ENCODE results near the gene DDTL. TPM values are rescaled to one million over a fixed set of nuclear protein-coding genes. Genes with fewer than 3 reads are reported as not detected.
"Not testable (repeated sequence)": the region's sequence is repeated elsewhere in the genome, so short reads cannot be mapped to it uniquely, and the experiment has no call there.

The DDTL gene
- total RNA-seq, 1 experiment from 2014 or later, result not detected

DNA sequence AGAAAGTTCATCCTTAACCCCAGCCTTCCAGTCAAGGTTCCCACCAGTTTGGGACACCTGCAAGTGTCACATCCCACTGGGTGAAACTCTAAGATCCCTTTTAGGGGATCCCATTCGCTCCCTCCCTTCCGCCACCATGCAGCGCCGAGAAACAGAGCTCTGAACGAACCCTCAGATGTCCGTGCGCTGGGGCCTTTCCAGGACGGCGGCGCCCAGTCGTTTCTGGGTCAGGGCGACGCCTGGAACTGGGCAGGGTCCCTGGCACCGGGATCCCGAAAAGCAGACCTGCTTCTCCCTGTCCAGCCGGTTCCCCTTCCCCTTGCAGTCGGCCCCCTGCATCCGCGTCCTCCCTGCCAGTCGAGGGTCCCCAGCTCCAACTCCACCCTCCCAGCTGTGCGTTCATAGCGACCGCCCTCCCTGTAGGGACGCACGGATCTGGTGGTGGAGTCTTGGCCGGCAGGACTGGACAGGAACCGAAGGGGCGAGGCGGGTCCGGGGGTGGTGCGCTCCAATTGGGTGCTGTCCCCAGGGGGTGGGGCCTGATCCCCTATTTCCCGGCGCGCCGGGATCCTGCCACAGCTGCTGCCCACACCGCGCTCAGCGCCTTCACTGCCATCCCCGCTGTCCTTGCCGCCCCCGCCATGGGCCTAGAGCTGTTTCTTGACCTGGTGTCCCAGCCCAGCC is 13.0 kb downstream of the DDTL start, which contains the start of gene GSTT2:
GSTT2 (plus strand) TSS at position 578 of the 684 bp plus-strand sequence.
- intact Hi-C loops (cut with micrococcal nuclease; ENCODE audit: unreplicated experiment); BruUV-seq (replicated peaks); H3K9me3 ChIP-seq (ENCODE audit: control insufficient read depth, insufficient read depth, low read depth, low read length); POLR2A ChIA-PET; H3K36me3 ChIP-seq (ENCODE audit: control insufficient read depth, insufficient read depth, low read length); H3K4me1 ChIP-seq (ENCODE audit: control insufficient read depth, insufficient read depth, low read length); CTCF ChIA-PET; H3K27me3 ChIP-seq (ENCODE audit: control insufficient read depth, insufficient read depth, low read length); DNase-seq (ENCODE audit: low read depth, low spot score); H3K27ac ChIP-seq (ENCODE audit: low read length); H3K4me3 ChIP-seq (ENCODE audit: low read depth in 2 of 2, low read length in 2 of 2); in situ Hi-C loops (cut with HindIII; ENCODE audit: low pct_unique_long_range_greater_than_20kb, low sequenced_read_pairs): not testable (repeated sequence)
- peak; percentile 92 for ATAC-seq

DNA sequence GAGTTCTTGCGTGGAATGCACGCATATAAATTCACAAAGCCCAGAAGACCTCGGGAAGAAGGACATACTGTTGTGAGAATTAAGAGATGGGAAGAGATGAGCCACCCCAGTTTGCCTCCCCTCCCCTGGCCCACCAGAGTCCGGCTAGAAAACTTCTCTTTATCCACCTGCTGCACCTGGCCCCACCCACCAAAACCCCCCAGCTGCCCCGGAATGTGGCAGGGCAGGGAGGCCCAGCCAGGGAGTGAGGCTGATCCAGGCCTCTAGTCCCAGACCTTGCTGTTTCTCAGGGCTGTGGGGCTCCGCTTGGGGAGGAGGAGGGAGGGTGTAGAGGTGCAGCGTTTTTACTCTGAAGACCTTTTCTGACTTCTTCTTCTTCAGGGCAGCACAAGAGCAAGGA is 13.9 kb downstream of the DDTL start:
- BruUV-seq (replicated peaks); H3K36me3 ChIP-seq (ENCODE audit: control insufficient read depth, insufficient read depth, low read length); H3K27me3 ChIP-seq (ENCODE audit: control insufficient read depth, insufficient read depth, low read length); CTCF ChIA-PET; H3K4me1 ChIP-seq (ENCODE audit: control insufficient read depth, insufficient read depth, low read length); H3K27ac ChIP-seq (ENCODE audit: low read length); POLR2A ChIA-PET; H3K4me3 ChIP-seq (ENCODE audit: low read depth in 2 of 2, low read length in 2 of 2); DNase-seq (ENCODE audit: low read depth, low spot score); in situ Hi-C loops (cut with HindIII; ENCODE audit: low pct_unique_long_range_greater_than_20kb, low sequenced_read_pairs); H3K9me3 ChIP-seq (ENCODE audit: control insufficient read depth, insufficient read depth, low read depth, low read length); ATAC-seq; intact Hi-C loops (cut with micrococcal nuclease; ENCODE audit: unreplicated experiment): not testable (repeated sequence)

DNA sequence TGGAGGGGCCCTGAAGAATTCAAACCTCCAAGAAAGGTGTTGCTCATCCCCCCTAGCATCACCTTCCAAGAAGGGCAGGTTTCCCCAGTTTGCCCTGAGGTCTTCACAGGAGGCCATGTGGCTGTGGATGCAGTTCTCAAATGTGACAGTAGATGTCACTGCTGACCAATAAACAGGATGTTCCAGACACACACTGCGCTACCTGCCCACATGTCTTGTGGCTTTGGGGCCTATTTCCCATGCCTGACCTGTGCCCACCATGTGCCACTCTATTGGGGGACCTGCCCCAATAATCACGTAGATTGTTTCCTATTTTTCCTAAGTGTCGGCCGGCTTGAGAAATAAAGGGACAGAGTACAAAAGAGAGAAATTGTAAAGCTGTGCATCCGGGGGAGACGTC is 17.7 kb downstream of the DDTL start:
- CTCF ChIA-PET, result no interaction called here
- H3K36me3 ChIP-seq (ENCODE audit: control insufficient read depth, insufficient read depth, low read length), result no peaks in the 10 kb centered on the region
- no peak overlapping the region for H3K4me3 ChIP-seq (ENCODE audit: low read depth in 2 of 2, low read length in 2 of 2)
- intact Hi-C loops (cut with micrococcal nuclease; ENCODE audit: unreplicated experiment), result no loop called here
- DNase-seq (ENCODE audit: low read depth, low spot score) (no peak), ATAC-seq (no peak)
- POLR2A ChIA-PET, result no interaction called here
- H3K9me3 ChIP-seq (ENCODE audit: control insufficient read depth, insufficient read depth, low read depth, low read length), result no peaks in the 10 kb centered on the region
- TF ChIP-seq, protein P1, sequence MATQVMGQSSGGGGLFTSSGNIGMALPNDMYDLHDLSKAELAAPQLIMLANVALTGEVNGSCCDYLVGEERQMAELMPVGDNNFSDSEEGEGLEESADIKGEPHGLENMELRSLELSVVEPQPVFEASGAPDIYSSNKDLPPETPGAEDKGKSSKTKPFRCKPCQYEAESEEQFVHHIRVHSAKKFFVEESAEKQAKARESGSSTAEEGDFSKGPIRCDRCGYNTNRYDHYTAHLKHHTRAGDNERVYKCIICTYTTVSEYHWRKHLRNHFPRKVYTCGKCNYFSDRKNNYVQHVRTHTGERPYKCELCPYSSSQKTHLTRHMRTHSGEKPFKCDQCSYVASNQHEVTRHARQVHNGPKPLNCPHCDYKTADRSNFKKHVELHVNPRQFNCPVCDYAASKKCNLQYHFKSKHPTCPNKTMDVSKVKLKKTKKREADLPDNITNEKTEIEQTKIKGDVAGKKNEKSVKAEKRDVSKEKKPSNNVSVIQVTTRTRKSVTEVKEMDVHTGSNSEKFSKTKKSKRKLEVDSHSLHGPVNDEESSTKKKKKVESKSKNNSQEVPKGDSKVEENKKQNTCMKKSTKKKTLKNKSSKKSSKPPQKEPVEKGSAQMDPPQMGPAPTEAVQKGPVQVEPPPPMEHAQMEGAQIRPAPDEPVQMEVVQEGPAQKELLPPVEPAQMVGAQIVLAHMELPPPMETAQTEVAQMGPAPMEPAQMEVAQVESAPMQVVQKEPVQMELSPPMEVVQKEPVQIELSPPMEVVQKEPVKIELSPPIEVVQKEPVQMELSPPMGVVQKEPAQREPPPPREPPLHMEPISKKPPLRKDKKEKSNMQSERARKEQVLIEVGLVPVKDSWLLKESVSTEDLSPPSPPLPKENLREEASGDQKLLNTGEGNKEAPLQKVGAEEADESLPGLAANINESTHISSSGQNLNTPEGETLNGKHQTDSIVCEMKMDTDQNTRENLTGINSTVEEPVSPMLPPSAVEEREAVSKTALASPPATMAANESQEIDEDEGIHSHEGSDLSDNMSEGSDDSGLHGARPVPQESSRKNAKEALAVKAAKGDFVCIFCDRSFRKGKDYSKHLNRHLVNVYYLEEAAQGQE (IDR thresholded peaks at IDR 0.05; ENCODE audit: insufficient read depth in 1 of 2, low read depth in 2 of 2, low read length in 1 of 2), result no peak
- TF ChIP-seq, protein P2, sequence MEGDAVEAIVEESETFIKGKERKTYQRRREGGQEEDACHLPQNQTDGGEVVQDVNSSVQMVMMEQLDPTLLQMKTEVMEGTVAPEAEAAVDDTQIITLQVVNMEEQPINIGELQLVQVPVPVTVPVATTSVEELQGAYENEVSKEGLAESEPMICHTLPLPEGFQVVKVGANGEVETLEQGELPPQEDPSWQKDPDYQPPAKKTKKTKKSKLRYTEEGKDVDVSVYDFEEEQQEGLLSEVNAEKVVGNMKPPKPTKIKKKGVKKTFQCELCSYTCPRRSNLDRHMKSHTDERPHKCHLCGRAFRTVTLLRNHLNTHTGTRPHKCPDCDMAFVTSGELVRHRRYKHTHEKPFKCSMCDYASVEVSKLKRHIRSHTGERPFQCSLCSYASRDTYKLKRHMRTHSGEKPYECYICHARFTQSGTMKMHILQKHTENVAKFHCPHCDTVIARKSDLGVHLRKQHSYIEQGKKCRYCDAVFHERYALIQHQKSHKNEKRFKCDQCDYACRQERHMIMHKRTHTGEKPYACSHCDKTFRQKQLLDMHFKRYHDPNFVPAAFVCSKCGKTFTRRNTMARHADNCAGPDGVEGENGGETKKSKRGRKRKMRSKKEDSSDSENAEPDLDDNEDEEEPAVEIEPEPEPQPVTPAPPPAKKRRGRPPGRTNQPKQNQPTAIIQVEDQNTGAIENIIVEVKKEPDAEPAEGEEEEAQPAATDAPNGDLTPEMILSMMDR (IDR thresholded peaks at IDR 0.05), result no peak
- TF ChIP-seq POLR2AphosphoS5 (IDR thresholded peaks at IDR 0.05; ENCODE audit: low read depth, low read length) (no peak), TCF7L2 (IDR thresholded peaks at IDR 0.05; ENCODE audit: low read depth, low read length) (no peak), SIN3A (IDR thresholded peaks at IDR 0.05; ENCODE audit: borderline replicate concordance, insufficient read depth, low read depth, low read length) (no peak)
- in situ Hi-C loops (cut with HindIII; ENCODE audit: low pct_unique_long_range_greater_than_20kb, low sequenced_read_pairs), result no loop called here
- no peaks in the 10 kb centered on the region for H3K27me3 ChIP-seq (ENCODE audit: control insufficient read depth, insufficient read depth, low read length)
- H3K27ac ChIP-seq (ENCODE audit: low read length), result no peak overlapping the region
- no peaks in the 10 kb centered on the region for H3K4me1 ChIP-seq (ENCODE audit: control insufficient read depth, insufficient read depth, low read length)
- BruUV-seq (replicated peaks), result no TSS peak

DNA sequence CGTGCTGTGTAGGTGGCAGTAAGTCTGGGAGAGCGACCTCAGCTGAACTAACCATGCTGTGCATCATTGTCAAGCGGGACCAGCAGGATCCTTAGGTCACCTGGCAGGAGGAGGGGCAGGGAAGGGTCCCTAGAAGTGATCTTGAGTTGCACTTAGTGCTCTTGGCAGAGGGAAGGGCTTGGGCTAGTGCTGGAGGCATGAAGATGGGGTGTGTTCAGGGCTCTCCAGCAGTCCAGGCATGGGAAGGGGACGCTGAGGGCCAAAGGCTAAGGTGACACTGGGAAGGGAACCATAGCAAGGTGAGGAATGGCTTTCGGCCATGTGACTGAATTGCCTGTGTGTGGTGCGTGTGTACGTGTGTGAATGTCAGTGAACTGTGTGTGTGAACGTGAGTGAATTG is 19.4 kb downstream of the DDTL start:
- intact Hi-C loops (cut with micrococcal nuclease; ENCODE audit: unreplicated experiment); H3K4me3 ChIP-seq (ENCODE audit: low read depth in 2 of 2, low read length in 2 of 2); H3K9me3 ChIP-seq (ENCODE audit: control insufficient read depth, insufficient read depth, low read depth, low read length); POLR2A ChIA-PET; in situ Hi-C loops (cut with HindIII; ENCODE audit: low pct_unique_long_range_greater_than_20kb, low sequenced_read_pairs); H3K27me3 ChIP-seq (ENCODE audit: control insufficient read depth, insufficient read depth, low read length); H3K27ac ChIP-seq (ENCODE audit: low read length); H3K4me1 ChIP-seq (ENCODE audit: control insufficient read depth, insufficient read depth, low read length); DNase-seq (ENCODE audit: low read depth, low spot score); BruUV-seq (replicated peaks); H3K36me3 ChIP-seq (ENCODE audit: control insufficient read depth, insufficient read depth, low read length); ATAC-seq; CTCF ChIA-PET: not testable (repeated sequence)

DNA sequence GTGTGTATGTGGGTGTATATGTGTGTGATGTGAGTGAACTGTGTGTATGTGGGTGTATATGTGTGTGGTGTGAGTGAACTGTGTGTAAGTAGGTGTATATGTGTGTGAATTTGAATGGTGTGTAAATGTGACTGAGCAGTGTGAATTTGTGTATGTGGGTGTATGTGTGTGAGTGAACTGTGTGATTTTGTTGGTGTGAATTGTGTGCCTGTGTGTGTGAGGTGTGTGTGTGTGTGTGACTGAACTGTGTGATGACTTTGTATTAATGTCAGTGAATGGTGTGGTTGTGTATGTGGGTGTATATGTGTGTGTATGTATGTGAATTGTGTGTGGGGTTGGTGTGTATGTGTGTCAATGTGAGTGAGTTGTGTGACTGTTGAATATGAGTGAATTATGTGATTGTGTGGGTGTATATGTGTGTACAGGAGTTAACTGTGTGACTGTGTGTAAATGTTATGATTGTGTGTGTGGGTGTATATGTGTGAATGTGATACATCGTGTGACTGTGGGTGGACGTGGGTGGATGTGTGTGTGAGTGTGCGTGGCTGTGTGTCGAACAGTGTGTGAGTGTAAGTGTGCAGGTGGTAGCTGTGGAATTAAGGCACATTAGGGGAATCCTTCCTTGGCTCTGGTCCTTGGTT is 20.0 kb downstream of the DDTL start:
- H3K36me3 ChIP-seq (ENCODE audit: control insufficient read depth, insufficient read depth, low read length); in situ Hi-C loops (cut with HindIII; ENCODE audit: low pct_unique_long_range_greater_than_20kb, low sequenced_read_pairs); H3K27me3 ChIP-seq (ENCODE audit: control insufficient read depth, insufficient read depth, low read length); BruUV-seq (replicated peaks); H3K9me3 ChIP-seq (ENCODE audit: control insufficient read depth, insufficient read depth, low read depth, low read length); DNase-seq (ENCODE audit: low read depth, low spot score); ATAC-seq; intact Hi-C loops (cut with micrococcal nuclease; ENCODE audit: unreplicated experiment); H3K4me1 ChIP-seq (ENCODE audit: control insufficient read depth, insufficient read depth, low read length); H3K27ac ChIP-seq (ENCODE audit: low read length); H3K4me3 ChIP-seq (ENCODE audit: low read depth in 2 of 2, low read length in 2 of 2); POLR2A ChIA-PET; CTCF ChIA-PET: not testable (repeated sequence)

All from Panc1 (cell line).